IMR-90 (cell line): ENCODE data around the gene PHF21B.

Experiments
- CEBPB ChIP-seq: IDR thresholded peaks from 2 replicates; pipeline ENCODE4 v1.6.1; 2012; ENCODE audit warnings: low read depth, low read length, improper control_type of control experiment
- FOS ChIP-seq: fragments of 150-350 bp; IDR thresholded peaks from 2 replicates; pipeline ENCODE4 v1.6.1; 2016; ENCODE audit warnings: low read depth, low read length
- MAZ ChIP-seq: IDR thresholded peaks from 2 replicates; pipeline ENCODE4 v1.6.1; 2012; ENCODE audit warnings: low read depth, mild to moderate bottlenecking, low read length, improper control_type of control experiment, moderate library complexity, borderline replicate concordance
- MXI1 ChIP-seq: IDR thresholded peaks from 2 replicates; pipeline ENCODE4 v1.6.1; 2012; ENCODE audit warnings: low read depth, mild to moderate bottlenecking, low read length, moderate library complexity, borderline replicate concordance
- POLR2A ChIP-seq: IDR thresholded peaks from 2 replicates; pipeline ENCODE4 v1.6.1; 2012; ENCODE audit warnings: mild to moderate bottlenecking, low read depth, low read length
- RAD21 ChIP-seq: IDR thresholded peaks from 2 replicates; pipeline ENCODE4 v1.6.1; 2012; ENCODE audit warnings: low read length, improper control_type of control experiment
- RFX5 ChIP-seq: IDR thresholded peaks from 2 replicates; pipeline ENCODE4 v1.8.0; 2012; ENCODE audit warnings: low read depth, mild to moderate bottlenecking, low read length, moderate library complexity
- SMC3 ChIP-seq: fragments of 150-350 bp; IDR thresholded peaks from 2 replicates; pipeline ENCODE4 v1.6.1; 2016; ENCODE audit warnings: low read depth, mild to moderate bottlenecking, antibody characterized with exemption, low read length, moderate library complexity
- TF ChIP-seq, protein P1 (sequence below): conservative IDR thresholded peaks from 2 replicates; pipeline ENCODE4 v1.5.1; 2012; ENCODE audit warnings: mild to moderate bottlenecking, low read depth, low read length, improper control_type of control experiment
- TF ChIP-seq, protein P2 (sequence below): fragments of 150-350 bp; IDR thresholded peaks from 2 replicates; pipeline ENCODE4 v1.6.1; 2017; ENCODE audit warnings: mild to moderate bottlenecking, antibody characterized with exemption, low read length, low read depth
- TF ChIP-seq, protein P3 (sequence below): fragments of 150-350 bp; IDR thresholded peaks from 2 replicates; pipeline ENCODE4 v1.6.1; 2016; ENCODE audit warnings: low read depth, mild to moderate bottlenecking, low read length, moderate library complexity, borderline replicate concordance

DNA sequence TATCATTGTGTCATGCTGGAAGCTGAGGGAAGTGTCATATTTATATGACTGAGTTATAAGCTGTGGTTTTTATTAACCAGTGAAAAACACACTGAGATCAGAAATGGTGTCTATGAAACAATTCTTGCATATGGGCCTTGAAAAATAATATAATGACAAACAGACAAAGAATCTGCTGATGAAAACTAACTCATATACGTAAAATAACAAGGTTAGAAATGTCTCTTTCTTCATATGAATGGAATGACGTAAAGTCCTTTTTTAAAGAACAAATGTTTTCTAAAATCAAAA is 48.8 kb upstream of the PHF21B start:
- TF ChIP-seq, protein P1, sequence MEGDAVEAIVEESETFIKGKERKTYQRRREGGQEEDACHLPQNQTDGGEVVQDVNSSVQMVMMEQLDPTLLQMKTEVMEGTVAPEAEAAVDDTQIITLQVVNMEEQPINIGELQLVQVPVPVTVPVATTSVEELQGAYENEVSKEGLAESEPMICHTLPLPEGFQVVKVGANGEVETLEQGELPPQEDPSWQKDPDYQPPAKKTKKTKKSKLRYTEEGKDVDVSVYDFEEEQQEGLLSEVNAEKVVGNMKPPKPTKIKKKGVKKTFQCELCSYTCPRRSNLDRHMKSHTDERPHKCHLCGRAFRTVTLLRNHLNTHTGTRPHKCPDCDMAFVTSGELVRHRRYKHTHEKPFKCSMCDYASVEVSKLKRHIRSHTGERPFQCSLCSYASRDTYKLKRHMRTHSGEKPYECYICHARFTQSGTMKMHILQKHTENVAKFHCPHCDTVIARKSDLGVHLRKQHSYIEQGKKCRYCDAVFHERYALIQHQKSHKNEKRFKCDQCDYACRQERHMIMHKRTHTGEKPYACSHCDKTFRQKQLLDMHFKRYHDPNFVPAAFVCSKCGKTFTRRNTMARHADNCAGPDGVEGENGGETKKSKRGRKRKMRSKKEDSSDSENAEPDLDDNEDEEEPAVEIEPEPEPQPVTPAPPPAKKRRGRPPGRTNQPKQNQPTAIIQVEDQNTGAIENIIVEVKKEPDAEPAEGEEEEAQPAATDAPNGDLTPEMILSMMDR: no peak
- TF ChIP-seq POLR2A: no peak
- no peak for TF ChIP-seq RFX5
- no peak for TF ChIP-seq MAZ
- TF ChIP-seq SMC3: no peak
- TF ChIP-seq RAD21: no peak
- TF ChIP-seq, protein P2, sequence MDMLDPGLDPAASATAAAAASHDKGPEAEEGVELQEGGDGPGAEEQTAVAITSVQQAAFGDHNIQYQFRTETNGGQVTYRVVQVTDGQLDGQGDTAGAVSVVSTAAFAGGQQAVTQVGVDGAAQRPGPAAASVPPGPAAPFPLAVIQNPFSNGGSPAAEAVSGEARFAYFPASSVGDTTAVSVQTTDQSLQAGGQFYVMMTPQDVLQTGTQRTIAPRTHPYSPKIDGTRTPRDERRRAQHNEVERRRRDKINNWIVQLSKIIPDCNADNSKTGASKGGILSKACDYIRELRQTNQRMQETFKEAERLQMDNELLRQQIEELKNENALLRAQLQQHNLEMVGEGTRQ: no peak
- TF ChIP-seq, protein P3, sequence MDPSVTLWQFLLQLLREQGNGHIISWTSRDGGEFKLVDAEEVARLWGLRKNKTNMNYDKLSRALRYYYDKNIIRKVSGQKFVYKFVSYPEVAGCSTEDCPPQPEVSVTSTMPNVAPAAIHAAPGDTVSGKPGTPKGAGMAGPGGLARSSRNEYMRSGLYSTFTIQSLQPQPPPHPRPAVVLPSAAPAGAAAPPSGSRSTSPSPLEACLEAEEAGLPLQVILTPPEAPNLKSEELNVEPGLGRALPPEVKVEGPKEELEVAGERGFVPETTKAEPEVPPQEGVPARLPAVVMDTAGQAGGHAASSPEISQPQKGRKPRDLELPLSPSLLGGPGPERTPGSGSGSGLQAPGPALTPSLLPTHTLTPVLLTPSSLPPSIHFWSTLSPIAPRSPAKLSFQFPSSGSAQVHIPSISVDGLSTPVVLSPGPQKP: no peak
- TF ChIP-seq CEBPB: no peak
- TF ChIP-seq MXI1: no peak
- TF ChIP-seq FOS: no peak
